ENCODE data around the gene PITRM1.
"Not testable (repeated sequence)": the region's sequence is repeated elsewhere in the genome, so short reads cannot be mapped to it uniquely, and the experiment has no call there.

Gene PITRM1

GRCh38 chr10:3199488-3199887 is 26.9 kb upstream of the PITRM1 start:
- DNase-seq (ENCODE audit: low read depth in 2 of 2), result no peak

DNA sequence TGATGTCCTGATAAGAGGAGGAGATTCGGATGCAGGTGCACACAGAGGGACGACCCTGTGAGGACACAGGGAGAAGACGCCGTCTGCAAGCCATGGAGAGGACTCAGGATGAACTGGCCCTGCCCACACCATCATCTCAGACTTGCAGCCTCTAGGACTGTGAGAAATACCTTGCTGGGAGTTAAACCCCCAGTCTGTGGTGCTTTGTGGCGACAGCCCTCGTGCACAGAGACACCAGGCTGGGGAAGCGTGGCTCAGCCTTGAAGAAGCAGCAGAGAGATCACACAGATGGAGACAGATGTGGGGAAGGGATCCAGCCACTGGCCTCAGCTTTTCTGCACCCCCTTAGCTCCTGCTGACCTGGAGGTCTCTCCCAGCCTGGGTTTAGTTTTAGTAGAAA is 26.3 kb upstream of the PITRM1 start:
- DNase-seq (ENCODE audit: low read depth in 2 of 2), result no peak

- peak; percentile 69 to 75 for DNase-seq (ENCODE audit: low read depth in 2 of 2)
These were observed 24.9 kb upstream of the PITRM1 start for GRCh38 chr10:3197348-3198003.

DNA sequence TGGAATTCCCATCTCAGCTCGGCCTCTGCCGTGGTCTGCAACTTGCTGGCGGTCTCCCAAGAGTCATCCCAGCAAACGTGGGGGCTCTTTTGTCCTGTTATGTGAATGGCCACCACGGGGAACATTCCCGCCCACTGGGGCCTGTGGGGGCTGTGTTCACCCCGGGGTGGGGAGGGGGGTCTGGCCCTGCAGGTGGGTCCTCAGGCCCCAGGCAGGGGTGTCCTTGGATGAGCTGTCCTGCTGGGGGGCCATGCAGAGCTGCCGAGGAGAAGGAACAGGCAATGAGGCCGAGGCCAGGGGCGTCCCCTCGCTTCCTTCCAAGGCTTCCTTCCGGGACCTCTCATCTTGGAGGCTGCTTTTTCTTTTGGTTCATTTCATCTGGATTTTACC is 24.4 kb upstream of the PITRM1 start:
- no peak for DNase-seq (ENCODE audit: low read depth in 2 of 2)

DNA sequence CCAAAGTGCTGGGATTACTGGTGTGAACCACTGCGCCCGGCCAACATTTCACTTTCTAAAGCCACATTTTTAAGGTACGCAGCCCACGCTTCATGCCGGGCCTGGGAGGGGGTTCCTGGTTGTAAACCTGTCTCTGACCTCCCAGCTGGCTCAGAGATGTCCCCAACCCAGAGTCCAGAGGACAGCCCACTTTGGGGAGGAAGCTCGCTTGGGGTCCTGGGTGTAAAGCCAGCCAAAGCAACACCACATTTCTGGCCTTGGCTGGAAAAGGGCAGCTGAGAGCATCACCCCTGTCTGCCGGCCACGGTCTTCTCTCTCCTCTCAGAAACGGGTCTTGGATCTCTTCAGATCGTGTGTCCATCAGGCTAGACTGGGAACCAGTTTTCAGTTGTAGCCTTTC is 23.9 kb upstream of the PITRM1 start:
- DNase-seq (ENCODE audit: low read depth in 2 of 2), result no peak

DNA sequence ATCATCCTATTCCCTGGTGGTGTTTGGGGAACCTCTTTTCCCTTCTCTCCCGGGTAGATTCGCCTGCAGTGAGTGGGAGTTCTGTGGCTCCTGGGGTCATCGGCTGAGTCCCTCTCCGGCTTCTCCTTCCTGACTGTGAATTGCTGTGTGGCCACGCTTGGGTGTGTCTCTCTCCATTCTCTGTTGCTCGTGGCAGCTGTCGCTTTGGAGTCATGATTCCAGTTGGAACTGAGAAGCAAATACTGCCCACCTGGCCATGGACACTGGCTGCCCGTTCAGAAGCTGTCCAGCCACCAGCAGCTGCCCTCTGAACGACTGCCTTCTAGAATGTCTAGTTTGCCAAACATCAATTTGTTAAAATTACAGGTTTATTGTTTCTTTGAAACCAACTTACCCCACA is 23.1 kb upstream of the PITRM1 start:
- no peak for DNase-seq (ENCODE audit: low read depth in 2 of 2)

GRCh38 chr10:3195286-3195685 is 22.7 kb upstream of the PITRM1 start:
- DNase-seq (ENCODE audit: low read depth in 2 of 2), result no peak

DNA sequence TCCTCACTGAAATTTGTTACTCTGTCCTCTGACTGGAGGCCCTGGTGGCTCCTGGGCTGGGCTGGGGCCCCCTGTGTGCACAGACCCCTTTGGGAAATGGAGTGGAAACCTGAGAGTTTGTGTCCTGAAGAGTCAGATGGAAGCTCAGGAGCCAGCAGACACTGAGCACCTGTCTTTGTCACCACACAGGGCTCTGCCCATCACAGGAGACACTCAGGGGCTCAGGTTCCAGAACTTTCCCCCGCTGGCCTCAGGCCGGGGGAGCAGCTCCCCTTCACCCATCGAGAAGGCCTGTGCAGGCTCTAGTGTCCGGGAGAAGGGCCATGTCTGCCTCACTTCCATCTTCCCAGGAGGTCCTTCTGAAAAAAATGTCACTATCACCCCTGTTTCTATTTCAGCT is 22.3 kb upstream of the PITRM1 start:
- DNase-seq (ENCODE audit: low read depth in 2 of 2), result no peak

- no peak for DNase-seq (ENCODE audit: low read depth in 2 of 2)
These were observed 21.2 kb upstream of the PITRM1 start for GRCh38 chr10:3193751-3194150.

DNA sequence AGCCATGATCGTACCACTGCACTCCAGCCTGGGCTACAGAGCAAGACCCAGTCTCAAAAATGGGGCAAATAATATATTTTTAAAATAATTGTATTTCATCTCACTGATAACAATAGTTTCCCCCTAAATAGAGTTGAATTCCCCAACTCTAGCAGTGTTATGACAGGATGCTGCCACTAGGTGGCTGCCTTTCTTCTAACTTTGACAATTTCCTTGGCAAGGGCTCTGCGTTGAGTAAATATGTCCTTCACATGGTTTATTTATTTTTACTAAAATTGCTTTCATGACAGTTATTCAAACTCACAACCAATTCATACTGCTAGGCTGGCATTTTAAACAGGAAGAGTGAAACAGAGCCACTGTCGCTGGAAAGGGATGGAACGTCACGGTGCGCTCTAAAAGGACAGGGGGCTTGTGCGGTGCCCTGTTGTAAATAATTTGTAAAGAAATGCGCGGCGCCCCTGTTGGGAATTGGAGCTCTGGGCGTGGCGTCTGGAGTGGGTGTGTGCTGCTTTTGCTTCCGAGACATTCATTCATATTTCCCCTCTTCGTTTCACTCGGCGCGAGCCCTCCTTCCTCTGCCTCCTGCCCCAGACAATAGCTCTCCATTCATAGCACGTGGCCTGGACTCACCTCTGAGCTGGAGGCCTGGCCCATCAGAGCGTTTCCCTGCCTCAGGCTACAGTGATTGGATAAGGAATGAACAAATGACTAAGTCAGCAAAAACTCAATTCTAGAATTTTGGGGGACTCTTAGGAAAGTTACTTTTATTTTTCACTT is 20.5 kb upstream of the PITRM1 start:
- DNase-seq (ENCODE audit: low read depth in 2 of 2), result peak; percentile 26 to 45

DNA sequence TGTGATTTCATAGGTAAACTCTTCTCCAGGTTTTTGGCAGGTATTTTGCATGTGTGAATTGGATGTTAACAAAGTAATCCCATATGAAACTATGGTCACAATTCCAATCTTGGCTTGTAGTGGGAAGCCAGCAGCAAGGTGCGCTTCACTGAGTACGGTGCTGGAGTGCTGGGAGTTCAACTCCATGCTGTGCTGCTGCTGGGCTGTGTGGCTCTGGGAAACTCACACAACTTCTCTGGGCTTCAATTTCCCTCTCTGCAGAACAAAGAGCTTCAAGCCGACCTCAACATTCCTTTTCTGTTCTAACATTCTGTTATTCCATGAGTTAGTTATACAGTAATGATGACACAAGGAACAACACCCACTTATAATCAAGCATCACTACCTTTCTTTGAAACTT is 18.2 kb upstream of the PITRM1 start:
- DNase-seq (ENCODE audit: low read depth in 2 of 2), result no peak

DNA sequence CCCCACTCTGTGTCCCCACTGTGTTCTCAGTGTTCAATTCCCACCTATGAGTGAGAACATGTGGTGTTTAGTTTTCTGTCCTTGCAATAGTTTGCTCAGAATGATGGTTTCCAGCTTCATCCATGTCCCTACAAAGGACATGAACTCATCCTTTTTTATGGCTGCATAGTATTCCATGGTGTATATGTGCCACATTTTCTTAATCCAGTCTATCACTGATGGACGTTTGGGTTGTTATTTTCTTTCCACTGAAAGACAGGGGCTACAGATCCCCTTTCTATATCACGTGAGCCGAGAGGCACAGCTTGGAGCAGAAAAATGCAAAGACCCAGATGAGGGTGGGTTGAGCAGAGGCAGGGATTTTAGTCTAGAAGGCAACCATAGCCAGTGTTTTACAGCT is 14.6 kb upstream of the PITRM1 start:
- not testable (repeated sequence) for DNase-seq (ENCODE audit: low read depth in 2 of 2)

- DNase-seq (ENCODE audit: low read depth in 2 of 2), result peak; percentile 33 to 34
These were observed 13.8 kb upstream of the PITRM1 start for GRCh38 chr10:3186368-3186767.

- DNase-seq (ENCODE audit: low read depth in 2 of 2), result peak in 1 of 2 donors; percentile 8
These were observed 12.8 kb upstream of the PITRM1 start for GRCh38 chr10:3185386-3185785.

DNA sequence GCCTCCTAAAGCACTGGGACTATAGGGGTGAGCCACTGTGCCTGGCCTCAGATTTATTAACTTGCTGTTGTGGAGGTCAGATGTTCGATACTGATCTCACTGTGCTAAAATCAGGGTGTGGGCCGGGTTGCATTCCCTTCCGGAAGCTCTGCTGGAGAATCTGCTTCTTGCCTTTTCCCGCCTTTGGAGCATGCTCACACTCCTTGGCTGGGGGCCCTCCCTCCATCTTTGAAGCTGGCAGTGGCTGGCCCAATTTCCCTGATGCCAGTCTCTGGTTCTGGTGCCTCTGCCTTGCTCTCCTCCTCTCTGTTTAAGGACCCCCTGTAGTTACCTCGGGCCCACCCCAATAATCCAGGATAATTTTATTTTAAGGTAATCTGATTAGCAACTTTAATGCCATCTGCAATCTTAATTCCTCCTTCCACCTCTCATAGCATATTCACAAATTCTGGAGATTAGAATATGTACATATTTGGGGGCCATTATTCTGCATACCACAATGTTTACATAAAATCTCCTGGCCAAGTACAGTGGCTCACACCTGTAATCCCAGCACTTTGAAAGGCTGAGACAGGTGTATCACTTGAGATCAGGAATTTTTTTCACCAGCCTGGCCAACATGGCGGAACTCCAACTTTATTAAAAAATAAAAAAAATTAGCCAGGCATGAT is 7.9 kb upstream of the PITRM1 start:
- DNase-seq (ENCODE audit: low read depth in 2 of 2), result no peak

DNA sequence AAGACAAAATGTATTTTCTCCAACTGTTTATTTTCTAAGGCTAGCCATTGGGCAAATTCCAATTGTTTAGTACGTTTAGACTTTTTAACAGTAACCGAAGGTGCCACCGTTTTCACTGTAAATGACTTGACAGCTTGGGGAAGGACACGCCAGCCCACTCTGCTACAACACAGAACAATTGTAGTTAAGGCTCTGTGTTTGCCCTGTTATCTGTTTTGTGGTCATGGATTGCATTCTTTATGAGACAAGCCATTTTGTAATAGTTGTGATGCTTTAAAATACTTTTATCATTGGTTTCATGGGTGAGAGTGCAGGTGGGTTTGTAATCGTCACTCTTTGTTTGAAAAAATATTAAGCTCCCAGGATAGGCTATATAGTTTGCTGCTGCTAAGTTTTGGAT is 6.6 kb upstream of the PITRM1 start:
- DNase-seq (ENCODE audit: low read depth in 2 of 2), result no peak

DNA sequence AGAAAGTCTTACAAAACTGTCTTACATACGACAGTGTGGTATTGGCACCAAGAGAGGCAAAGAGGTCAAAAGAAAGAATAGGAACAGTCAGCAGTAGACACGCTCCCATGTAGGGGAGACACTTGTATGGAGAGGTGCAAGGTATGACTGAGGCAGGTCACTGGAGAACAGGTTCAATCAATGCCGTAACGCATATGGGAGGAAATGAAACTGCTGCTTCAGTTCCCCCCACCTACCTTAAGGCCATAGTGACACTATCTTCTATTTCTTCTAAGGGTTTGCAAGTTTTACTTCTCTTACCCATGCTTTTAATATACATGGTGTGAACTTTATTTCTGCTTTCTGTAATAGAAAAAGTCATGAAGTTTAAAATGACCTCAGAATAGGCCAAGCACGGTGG is 5.5 kb upstream of the PITRM1 start:
- no peak for DNase-seq (ENCODE audit: low read depth in 2 of 2)

- no peak for DNase-seq (ENCODE audit: low read depth in 2 of 2)
These were observed 743 bp upstream of the PITRM1 start for GRCh38 chr10:3173171-3173878.

GRCh38 chr10:3172081-3172445 is 519 bp downstream of the PITRM1 start:
- DNase-seq (ENCODE audit: low read depth in 2 of 2), result peak; percentile 55 to 60

DNA sequence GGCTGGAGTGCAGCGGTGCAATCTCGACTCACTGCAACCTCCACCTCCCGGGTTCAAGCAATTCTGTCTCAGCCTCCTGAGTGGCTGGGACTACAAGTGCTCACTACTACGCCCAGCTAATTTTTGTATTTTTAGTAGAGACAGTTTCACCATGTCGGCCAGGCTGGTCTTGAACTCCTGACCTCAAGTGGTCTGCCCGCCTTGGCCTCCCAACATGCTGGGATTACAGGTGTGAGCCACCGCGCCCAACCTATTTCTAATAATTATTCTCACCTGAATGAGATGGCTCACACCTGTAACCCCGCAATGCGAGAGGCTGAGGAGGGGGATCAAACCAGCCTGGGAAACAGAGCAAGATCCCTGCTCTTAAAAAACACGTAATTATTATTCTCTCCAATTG is 1.1 kb downstream of the PITRM1 start:
- not testable (repeated sequence) for DNase-seq (ENCODE audit: low read depth in 2 of 2)

DNA sequence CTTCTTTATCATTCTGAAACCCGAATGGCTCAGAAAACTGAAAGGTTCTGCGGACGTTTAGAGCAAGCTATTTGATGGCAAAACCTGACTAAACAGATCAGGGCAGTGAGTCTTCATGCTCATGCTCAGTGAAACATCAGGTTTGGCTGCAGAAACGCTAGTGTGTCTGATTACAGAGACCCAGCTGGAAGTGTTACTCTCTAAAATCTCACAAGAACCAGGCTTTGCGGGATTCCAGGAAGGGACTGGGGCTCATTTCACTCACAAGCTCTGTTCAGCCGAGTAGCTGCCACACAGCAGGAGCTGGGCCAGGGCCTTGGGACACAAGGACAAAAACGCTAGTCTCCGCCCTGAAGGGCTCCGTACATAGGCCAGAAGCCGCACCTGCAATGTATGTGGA is 2.9 kb downstream of the PITRM1 start:
- DNase-seq (ENCODE audit: low read depth in 2 of 2), result no peak

DNA sequence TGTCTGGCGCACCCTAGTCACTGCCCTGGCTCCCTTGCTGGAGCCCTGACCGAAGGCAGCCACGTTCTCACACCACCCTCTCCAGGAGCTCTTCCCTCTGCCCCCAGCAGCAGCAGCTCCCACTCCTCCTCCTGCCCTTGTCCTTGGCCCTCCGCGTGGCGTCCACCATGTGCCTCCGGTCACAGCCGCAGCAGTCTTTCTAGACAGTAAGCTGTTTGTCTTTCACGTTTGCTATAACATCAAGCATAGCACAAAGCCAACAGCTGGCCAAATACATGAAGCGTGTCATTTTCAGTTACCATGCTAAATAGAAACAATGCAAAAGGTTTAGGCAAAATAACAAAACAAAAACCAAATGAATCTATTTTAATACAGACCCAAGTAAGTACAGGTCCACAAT is 3.3 kb downstream of the PITRM1 start:
- no peak for DNase-seq (ENCODE audit: low read depth in 2 of 2)

Measured in stimulated activated CD8-positive, alpha-beta memory T cell treated with anti-CD3 and anti-CD28 coated beads, Interleukin-7, amount 100 ng/mL, for 4 hours (primary cell).